Osteoblast (primary cell): ENCODE results near the gene PLIN3. TPM values are rescaled to one million over a fixed set of nuclear protein-coding genes. Genes with fewer than 3 reads are reported as not detected.
A peak's percentile ranks its signal among the peaks of the same experiment; 100 is the strongest.
"Not testable (repeated sequence)": the region's sequence is repeated elsewhere in the genome, so short reads cannot be mapped to it uniquely, and the experiment has no call there.

Experiments used
- DNase-seq: peaks from one replicate; pipeline ENCODE4 v3.0.0; 2011; ENCODE audit warnings: low spot score, mixed read lengths; ENCODE audit not compliant: insufficient read length; ENCODE audit errors: missing footprints
- H2AFZ ChIP-seq: 2 replicates; pipeline ENCODE4 v1.6.0; 2011; ENCODE audit warnings: mild to moderate bottlenecking, low read length
- H3K27ac ChIP-seq: 2 replicates; pipeline ENCODE4 v1.5.1; 2011; ENCODE audit warnings: mild to moderate bottlenecking, low read depth, low read length, moderate library complexity
- H3K27me3 ChIP-seq: 2 replicates; pipeline ENCODE4 v1.6.0; 2012; ENCODE audit warnings: mild to moderate bottlenecking, control low read depth, inconsistent platforms, low read length, moderate library complexity; ENCODE audit not compliant: insufficient read depth
- H3K36me3 ChIP-seq: 2 replicates; pipeline ENCODE4 v1.5.1; 2011; ENCODE audit warnings: mild to moderate bottlenecking, low read length, control low read depth, moderate library complexity; ENCODE audit not compliant: insufficient read depth
- H3K4me1 ChIP-seq: 2 replicates; pipeline ENCODE4 v1.5.1; 2011; ENCODE audit warnings: mild to moderate bottlenecking, low read length, control low read depth, moderate library complexity; ENCODE audit not compliant: insufficient read depth
- H3K4me2 ChIP-seq: 2 replicates; pipeline ENCODE4 v1.6.0; 2011; ENCODE audit warnings: mild to moderate bottlenecking, low read length; ENCODE audit not compliant: insufficient read depth
- H3K4me3 ChIP-seq: fragments of 200-600 bp; sonication (generic); 3 replicates; pipeline ENCODE4 v1.5.1; 2012; ENCODE audit warnings: mild to moderate bottlenecking, low read length, inconsistent platforms; ENCODE audit not compliant: insufficient read depth
- H3K79me2 ChIP-seq: 2 replicates; pipeline ENCODE4 v1.6.0; 2012; ENCODE audit warnings: mild to moderate bottlenecking, low read length, control low read depth, inconsistent platforms; ENCODE audit not compliant: insufficient read depth
- H3K9me3 ChIP-seq: 2 replicates; pipeline ENCODE4 v1.5.1; 2011; ENCODE audit warnings: low read depth, low read length, control low read depth
- H4K20me1 ChIP-seq: 2 replicates; pipeline ENCODE4 v1.6.0; 2012; ENCODE audit warnings: mild to moderate bottlenecking, low read length, control low read depth; ENCODE audit not compliant: insufficient read depth
- CTCF ChIP-seq: IDR thresholded peaks from 2 replicates; pipeline ENCODE4 v1.5.1; 2011; ENCODE audit warnings: mild to moderate bottlenecking, low read depth, low read length, moderate library complexity; ENCODE audit errors: extremely low read depth
- total RNA-seq: library from RNA; depleted of rRNA; stranded (reverse); fragments of >200 nt; gene quantifications from 2 replicates; pipeline ENCODE4 v1.2.3, GENCODE V29; 2012

Gene PLIN3
- total RNA-seq, 1 donor: 260 TPM

GRCh38 chr19:4844348-4845179 lies 22.9 kb downstream of the PLIN3 start:
- H3K79me2 ChIP-seq: peaks cover 10% of the 10 kb centered on the region
- H3K9me3 ChIP-seq: no peaks in the 10 kb centered on the region
- DNase-seq: peak; percentile 48
- peaks cover 9% of the 10 kb centered on the region for H3K4me1 ChIP-seq
- no peak overlapping the region for H3K27ac ChIP-seq
- H3K4me2 ChIP-seq: no peak overlapping the region
- H3K4me3 ChIP-seq: no peak overlapping the region
- no peaks in the 10 kb centered on the region for H3K27me3 ChIP-seq
- H2AFZ ChIP-seq: no peak overlapping the region
- no peak for TF ChIP-seq CTCF
- H3K36me3 ChIP-seq: peaks cover 75% of the 10 kb centered on the region
- H4K20me1 ChIP-seq: peaks cover 3% of the 10 kb centered on the region

GRCh38 chr19:4843647-4843965 lies 23.9 kb downstream of the PLIN3 start:
- Histone ChIP-seq H3K79me2 (peaks cover 10% of the 10 kb centered on the region), H2AFZ (no peak overlapping the region), H3K4me3 (no peak overlapping the region), H3K27me3 (no peaks in the 10 kb centered on the region), H3K4me1 (peaks cover 9% of the 10 kb centered on the region), H3K4me2 (no peak overlapping the region), H3K36me3 (peaks cover 77% of the 10 kb centered on the region), H4K20me1 (peaks cover 3% of the 10 kb centered on the region), H3K27ac (no peak overlapping the region), H3K9me3 (no peaks in the 10 kb centered on the region)
- TF ChIP-seq CTCF: no peak
- DNase-seq: no peak

GRCh38 chr19:4839192-4839591 lies 28.3 kb downstream of the PLIN3 start:
- TF ChIP-seq CTCF: no peak
- H2AFZ ChIP-seq: no peak overlapping the region

GRCh38 chr19:4832776-4833175 lies 34.7 kb downstream of the PLIN3 start:
- no peaks in the 10 kb centered on the region for H3K27me3 ChIP-seq
- no peak overlapping the region for H3K4me3 ChIP-seq
- no peak for DNase-seq
- no peak overlapping the region for H3K27ac ChIP-seq
- no peak overlapping the region for H2AFZ ChIP-seq
- H4K20me1 ChIP-seq: peaks cover 5% of the 10 kb centered on the region
- H3K79me2 ChIP-seq: peaks cover 32% of the 10 kb centered on the region
- H3K4me1 ChIP-seq: peaks cover 10% of the 10 kb centered on the region
- H3K9me3 ChIP-seq: no peaks in the 10 kb centered on the region
- H3K4me2 ChIP-seq: no peak overlapping the region
- no peak for TF ChIP-seq CTCF
- peaks cover 8% of the 10 kb centered on the region for H3K36me3 ChIP-seq

More at GRCh38 chr19:4839192-4839591, 28.3 kb downstream of the PLIN3 start:
- no peak overlapping the region for H3K4me3 ChIP-seq
- peaks cover 9% of the 10 kb centered on the region for H3K4me1 ChIP-seq
- H3K79me2 ChIP-seq: peaks cover 2% of the 10 kb centered on the region
- no peak overlapping the region for H3K27ac ChIP-seq
- DNase-seq: peak; percentile 32
- no peak overlapping the region for H3K4me2 ChIP-seq
- H3K9me3 ChIP-seq: no peaks in the 10 kb centered on the region
- peaks cover 2% of the 10 kb centered on the region for H4K20me1 ChIP-seq
- no peaks in the 10 kb centered on the region for H3K27me3 ChIP-seq
- H3K36me3 ChIP-seq: peaks cover 56% of the 10 kb centered on the region

GRCh38 chr19:4831979-4832340 lies 35.5 kb downstream of the PLIN3 start:
- DNase-seq, H3K36me3 ChIP-seq, H3K4me1 ChIP-seq, H4K20me1 ChIP-seq, H3K27me3 ChIP-seq, H3K9me3 ChIP-seq: not testable (repeated sequence)
- Histone ChIP-seq H3K4me3 (peak overlapping the region; percentile 96), H2AFZ (peak overlapping the region; percentile 90), H3K4me2 (peak overlapping the region; percentile 92), H3K79me2 (peaks cover 34% of the 10 kb centered on the region), H3K27ac (peak overlapping the region; percentile 82)
